HG03439 (cell line): Measurements from ENCODE around the gene IL12RB1.

Source experiments
- ATAC-seq: cut with Tn5 transposase; IDR thresholded peaks from one replicate; pipeline ENCODE4 v1.9.1; 2021; ENCODE audit warnings: mild to moderate bottlenecking, moderate library complexity; ENCODE audit not compliant: unreplicated experiment

Gene IL12RB1

DNA sequence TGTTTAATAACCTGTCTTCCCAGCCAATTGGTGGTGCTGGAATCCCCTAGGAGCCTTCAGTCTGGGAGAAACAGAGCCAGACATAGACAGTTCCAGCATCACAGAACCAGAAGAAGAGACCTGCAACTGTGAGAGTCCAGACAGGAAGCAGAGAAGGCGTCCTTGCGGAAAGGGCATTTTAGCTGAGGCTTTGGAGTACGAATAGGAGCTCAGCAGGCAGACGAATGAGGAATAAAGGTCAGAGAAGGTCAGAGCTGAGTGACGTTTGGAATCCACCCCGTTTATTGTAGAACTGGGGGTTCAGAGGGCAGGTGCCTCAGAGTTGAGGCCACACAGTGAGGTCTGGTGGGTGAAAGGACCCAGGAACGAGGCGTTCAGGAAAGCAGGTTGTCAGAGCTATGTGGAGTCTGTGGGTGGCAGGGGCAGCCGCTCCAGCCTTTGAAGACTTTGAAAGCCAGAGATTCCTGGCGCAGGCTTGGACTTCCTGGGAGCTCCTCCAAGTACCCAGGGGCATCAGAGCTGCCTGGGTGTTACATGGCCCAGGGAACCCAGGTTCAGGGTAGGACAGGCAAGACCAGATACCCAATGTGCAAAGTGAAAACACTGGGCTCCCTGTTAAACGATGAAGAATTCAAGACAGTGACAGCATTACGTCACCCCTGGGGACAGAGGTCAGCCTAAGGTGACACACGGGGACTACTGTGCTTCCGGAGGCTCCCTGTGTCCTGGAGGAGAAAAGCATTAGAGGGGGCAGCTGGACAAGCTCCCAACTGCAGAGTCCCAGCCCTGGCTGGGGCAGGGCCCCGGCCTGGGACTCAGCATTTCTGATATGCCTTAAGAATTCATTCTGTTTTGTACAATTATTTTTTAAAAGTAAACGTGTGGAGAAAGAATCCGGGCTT lies 73.3 kb downstream of the IL12RB1 start:
- no peak for ATAC-seq

DNA sequence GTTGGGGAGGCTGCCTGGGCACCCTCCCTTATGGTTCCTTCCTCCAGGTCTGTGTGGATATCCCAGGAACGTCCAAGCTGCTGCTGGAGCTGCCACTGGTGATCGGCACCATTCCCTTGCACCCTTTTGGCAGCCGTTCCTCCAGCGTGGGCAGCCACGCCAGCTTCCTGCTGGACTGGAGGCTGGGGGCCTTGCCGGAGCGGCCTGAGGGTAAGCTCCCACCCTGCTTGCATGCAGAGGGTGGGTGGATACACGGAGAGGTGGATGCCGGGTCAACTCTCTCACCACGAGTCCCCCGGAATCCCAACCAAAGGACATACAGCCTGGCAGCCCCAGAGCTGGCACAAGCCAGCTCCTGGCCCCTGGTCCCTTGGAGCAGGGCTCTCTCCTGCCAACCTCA lies 76.6 kb downstream of the IL12RB1 start:
- ATAC-seq: no peak

DNA sequence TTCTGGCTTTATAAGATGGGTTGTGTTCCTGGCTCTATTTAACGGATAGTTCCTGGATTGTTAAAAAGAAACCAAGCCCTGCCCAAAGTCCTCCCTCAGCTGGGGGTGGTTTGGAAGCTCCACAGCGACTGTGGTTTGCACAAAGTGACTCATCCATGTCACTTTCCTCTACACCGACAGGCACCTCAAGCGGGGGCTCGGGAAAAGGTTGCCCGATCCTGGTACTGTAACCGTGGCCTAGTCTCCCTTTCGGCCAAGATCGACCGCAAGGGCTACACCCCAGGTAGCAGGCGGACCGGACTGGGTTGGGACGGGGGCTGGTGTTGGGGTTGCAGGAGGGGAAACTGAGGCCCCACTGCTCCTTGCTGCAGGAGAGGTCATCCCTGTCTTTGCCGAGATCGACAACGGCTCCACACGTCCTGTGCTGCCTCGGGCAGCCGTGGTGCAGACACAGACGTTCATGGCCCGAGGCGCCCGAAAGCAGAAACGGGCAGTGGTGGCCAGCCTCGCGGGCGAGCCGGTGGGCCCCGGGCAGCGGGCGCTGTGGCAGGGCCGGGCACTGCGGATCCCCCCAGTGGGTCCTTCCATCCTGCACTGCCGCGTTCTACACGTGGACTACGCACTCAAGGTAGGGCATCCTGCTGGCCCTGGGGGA lies 77.2 kb downstream of the IL12RB1 start:
- no peak for ATAC-seq
